GM13976 (cell line): ENCODE measurements around the gene TUBA8.
"Not testable (repeated sequence)": the region's sequence is repeated elsewhere in the genome, so short reads cannot be mapped to it uniquely, and the experiment has no call there.

Experiments used
- DNase-seq: peaks from one replicate; pipeline ENCODE4 v3.0.0; 2012; ENCODE audit warnings: low spot score
- CTCF ChIP-seq: IDR thresholded peaks from 2 replicates; pipeline ENCODE4 v1.5.1; 2012; ENCODE audit warnings: borderline replicate concordance, mild to moderate bottlenecking; ENCODE audit not compliant: insufficient read depth; ENCODE audit errors: extremely low read depth, missing control alignments, control extremely low read depth
- in situ Hi-C: fragments of 300-500 bp; cut with MboI; formaldehyde crosslinking; loops from one replicate; pipeline ENCODE4 v1.12.0; 2022; ENCODE audit warnings: low sequenced_read_pairs, mixed read lengths, inconsistent platforms; ENCODE audit not compliant: unreplicated experiment

TUBA8 gene

GRCh38 chr22:18071968-18072310, 38.7 kb upstream of the TUBA8 start:
- in situ Hi-C loops: loop anchor here (10.0 kb wide), 1 partner anchor 247 kb away; no protein-coding TSS in a partner anchor
- TF ChIP-seq CTCF: no peak
- no peak for DNase-seq

- no peak for TF ChIP-seq CTCF
- in situ Hi-C loops: loop anchor here (10.0 kb wide), 1 partner anchor 249 kb away; no protein-coding TSS in a partner anchor
- no peak for DNase-seq
Observed at GRCh38 chr22:18073467-18073866, 37.1 kb upstream of the TUBA8 start.

- in situ Hi-C loops: loop anchor here (10.0 kb wide), 1 partner anchor 249 kb away; no protein-coding TSS in a partner anchor
- DNase-seq: not testable (repeated sequence)
Observed at GRCh38 chr22:18073927-18074326, 36.7 kb upstream of the TUBA8 start.

- TF ChIP-seq CTCF: no peak
- in situ Hi-C loops: loop anchor here (10.0 kb wide), 1 partner anchor 250 kb away; no protein-coding TSS in a partner anchor
- DNase-seq: no peak
Observed at GRCh38 chr22:18075101-18075719, 35.4 kb upstream of the TUBA8 start.

- TF ChIP-seq CTCF: peak; percentile 69
- DNase-seq: peak; percentile 60
- in situ Hi-C loops: loop anchor here (10.0 kb wide), 1 partner anchor 251 kb away; no protein-coding TSS in a partner anchor
Observed at GRCh38 chr22:18075720-18076497, 34.7 kb upstream of the TUBA8 start.

GRCh38 chr22:18077087-18077638, 33.4 kb upstream of the TUBA8 start:
- no peak for DNase-seq
- no peak for TF ChIP-seq CTCF
- in situ Hi-C loops: loop anchor here (10.0 kb wide), 1 partner anchor 252 kb away; no protein-coding TSS in a partner anchor
